Activated CD8-positive, alpha-beta T cell treated with anti-CD3 and anti-CD28 coated beads for 36 hours (primary cell): ENCODE data around the gene GJA4. TPM values are rescaled to one million over a fixed set of nuclear protein-coding genes. Genes with fewer than 3 reads are reported as not detected.

Source experiments
- ATAC-seq: fragments of 200-7000 bp; cut with Tn5 transposase; one replicate; pipeline ENCODE4 v1.10.0; 2021; ENCODE audit warnings: mild to moderate bottlenecking, moderate library complexity
- CTCF ChIA-PET: fragments of 350-600 bp; sonication (Branson Sonifier 250); formaldehyde crosslinking; loops from one replicate; lab custom pipeline; 2021; ENCODE audit warnings: antibody characterized with exemption; lab: Charles Lee
- POLR2A ChIA-PET: fragments of 350-600 bp; sonication (Branson Sonifier 250); formaldehyde crosslinking; loops from one replicate; lab custom pipeline; 2021; ENCODE audit warnings: antibody characterized with exemption; lab: Charles Lee
- DNase-seq: peaks from one replicate; pipeline ENCODE4 v3.0.0-alpha.2; 2020
- H3K27ac Mint-ChIP-seq: one replicate; pipeline ENCODE4 v1.8.0; 2021; ENCODE audit warnings: mild to moderate bottlenecking, mixed read lengths
- H3K27me3 Mint-ChIP-seq: one replicate; pipeline ENCODE4 v1.8.0; 2021; ENCODE audit warnings: mixed read lengths
- H3K36me3 Mint-ChIP-seq: one replicate; pipeline ENCODE4 v1.8.0; 2021; ENCODE audit warnings: low read depth, mixed read lengths
- H3K4me1 Mint-ChIP-seq: one replicate; pipeline ENCODE4 v1.8.0; 2021; ENCODE audit warnings: low read depth, mixed read lengths
- H3K4me3 Mint-ChIP-seq: one replicate; pipeline ENCODE4 v1.8.0; 2021; ENCODE audit warnings: mild to moderate bottlenecking, moderate library complexity, mixed read lengths
- H3K9me3 Mint-ChIP-seq: one replicate; pipeline ENCODE4 v1.8.0; 2021; ENCODE audit warnings: mixed read lengths
- intact Hi-C: fragments of 100-400 bp; cut with micrococcal nuclease; formaldehyde crosslinking; loops from one replicate; pipeline ENCODE4 v1.10.0; 2022
- total RNA-seq, 2 experiments: library from RNA; stranded (reverse); gene quantifications; one replicate each; pipeline ENCODE4 v1.2.3, GENCODE V29; 2021
- TF ChIP-seq, protein P1 (sequence below): fragments of 200-600 bp; IDR thresholded peaks from one replicate; pipeline ENCODE4 v1.8.0; 2022; ENCODE audit warnings: antibody characterized with exemption, mild to moderate bottlenecking

Gene GJA4
- total RNA-seq, 2 experiments from 2014 or later = not detected

GRCh38 chr1:34822202-34822601 is 29.4 kb downstream of the GJA4 start:
- TF ChIP-seq, protein P1, sequence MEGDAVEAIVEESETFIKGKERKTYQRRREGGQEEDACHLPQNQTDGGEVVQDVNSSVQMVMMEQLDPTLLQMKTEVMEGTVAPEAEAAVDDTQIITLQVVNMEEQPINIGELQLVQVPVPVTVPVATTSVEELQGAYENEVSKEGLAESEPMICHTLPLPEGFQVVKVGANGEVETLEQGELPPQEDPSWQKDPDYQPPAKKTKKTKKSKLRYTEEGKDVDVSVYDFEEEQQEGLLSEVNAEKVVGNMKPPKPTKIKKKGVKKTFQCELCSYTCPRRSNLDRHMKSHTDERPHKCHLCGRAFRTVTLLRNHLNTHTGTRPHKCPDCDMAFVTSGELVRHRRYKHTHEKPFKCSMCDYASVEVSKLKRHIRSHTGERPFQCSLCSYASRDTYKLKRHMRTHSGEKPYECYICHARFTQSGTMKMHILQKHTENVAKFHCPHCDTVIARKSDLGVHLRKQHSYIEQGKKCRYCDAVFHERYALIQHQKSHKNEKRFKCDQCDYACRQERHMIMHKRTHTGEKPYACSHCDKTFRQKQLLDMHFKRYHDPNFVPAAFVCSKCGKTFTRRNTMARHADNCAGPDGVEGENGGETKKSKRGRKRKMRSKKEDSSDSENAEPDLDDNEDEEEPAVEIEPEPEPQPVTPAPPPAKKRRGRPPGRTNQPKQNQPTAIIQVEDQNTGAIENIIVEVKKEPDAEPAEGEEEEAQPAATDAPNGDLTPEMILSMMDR = no peak
- H3K4me3 Mint-ChIP-seq = no peak overlapping the region
- no peak for DNase-seq
- intact Hi-C loops = no loop called here
- ChIA-PET POLR2A (no interaction called here), CTCF (interaction anchor here (2.0 kb wide), 1 partner anchor 31 kb away, joined by 7 read pairs; no protein-coding TSS in a partner anchor)
- ATAC-seq = no peak
- H3K9me3 Mint-ChIP-seq = no peaks in the 10 kb centered on the region
- H3K27ac Mint-ChIP-seq = no peak overlapping the region
- H3K27me3 Mint-ChIP-seq = no peaks in the 10 kb centered on the region
- no peaks in the 10 kb centered on the region for H3K36me3 Mint-ChIP-seq
- no peaks in the 10 kb centered on the region for H3K4me1 Mint-ChIP-seq

DNA sequence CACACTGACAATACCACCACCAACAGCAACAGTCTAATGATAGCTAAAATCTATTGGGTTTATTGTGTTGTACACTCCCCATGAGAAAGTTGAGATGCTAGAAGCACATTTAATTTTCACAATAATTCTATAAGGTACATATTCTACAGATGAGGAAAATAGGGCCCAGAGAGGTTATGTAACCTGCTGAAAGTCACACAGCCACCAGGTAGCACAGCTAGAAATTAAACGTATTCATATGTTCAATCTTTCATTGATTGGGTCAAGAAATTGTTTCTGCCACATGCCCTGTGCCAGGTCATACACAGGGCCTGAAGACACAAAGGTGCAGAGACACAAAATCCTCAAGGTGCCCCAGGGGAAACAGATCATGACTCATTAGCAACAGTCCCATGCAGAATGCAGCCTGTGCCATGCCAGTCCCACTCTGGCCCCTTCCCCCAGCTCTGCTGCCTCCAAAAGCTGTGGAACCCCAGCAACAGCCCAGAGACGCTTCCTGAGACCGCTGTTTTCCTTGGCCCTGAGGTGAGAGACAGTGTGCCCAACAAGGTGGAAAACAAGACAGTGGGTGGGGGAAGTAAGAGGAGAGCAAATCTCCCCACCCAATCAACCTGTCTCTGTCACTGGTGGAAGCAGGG is 32.1 kb downstream of the GJA4 start:
- no peaks in the 10 kb centered on the region for H3K36me3 Mint-ChIP-seq
- no peaks in the 10 kb centered on the region for H3K4me1 Mint-ChIP-seq
- ChIA-PET CTCF (interaction anchor here (0.9 kb wide), 1 partner anchor 24 kb away, joined by 3 read pairs; no protein-coding TSS in a partner anchor), POLR2A (interaction anchor here (1.2 kb wide), 1 partner anchor 33 kb away, joined by 3 read pairs; no protein-coding TSS in a partner anchor)
- TF ChIP-seq, protein P1 = no peak
- H3K27ac Mint-ChIP-seq = no peak overlapping the region
- no peaks in the 10 kb centered on the region for H3K27me3 Mint-ChIP-seq
- DNase-seq (no peak), ATAC-seq (no peak)
- no peak overlapping the region for H3K4me3 Mint-ChIP-seq
- H3K9me3 Mint-ChIP-seq = no peaks in the 10 kb centered on the region
- intact Hi-C loops = no loop called here

GRCh38 chr1:34825455-34826091 is 32.8 kb downstream of the GJA4 start:
- Mint-ChIP-seq H3K27me3 (no peaks in the 10 kb centered on the region), H3K27ac (no peak overlapping the region), H3K4me3 (no peak overlapping the region), H3K9me3 (no peaks in the 10 kb centered on the region), H3K36me3 (no peaks in the 10 kb centered on the region), H3K4me1 (no peaks in the 10 kb centered on the region)
- no peak for ATAC-seq
- DNase-seq = no peak
- TF ChIP-seq, protein P1 = no peak
- intact Hi-C loops = no loop called here
- POLR2A ChIA-PET = no interaction called here
- CTCF ChIA-PET = interaction anchor here (1.1 kb wide), 1 partner anchor 27 kb away, joined by 3 read pairs; no protein-coding TSS in a partner anchor

DNA sequence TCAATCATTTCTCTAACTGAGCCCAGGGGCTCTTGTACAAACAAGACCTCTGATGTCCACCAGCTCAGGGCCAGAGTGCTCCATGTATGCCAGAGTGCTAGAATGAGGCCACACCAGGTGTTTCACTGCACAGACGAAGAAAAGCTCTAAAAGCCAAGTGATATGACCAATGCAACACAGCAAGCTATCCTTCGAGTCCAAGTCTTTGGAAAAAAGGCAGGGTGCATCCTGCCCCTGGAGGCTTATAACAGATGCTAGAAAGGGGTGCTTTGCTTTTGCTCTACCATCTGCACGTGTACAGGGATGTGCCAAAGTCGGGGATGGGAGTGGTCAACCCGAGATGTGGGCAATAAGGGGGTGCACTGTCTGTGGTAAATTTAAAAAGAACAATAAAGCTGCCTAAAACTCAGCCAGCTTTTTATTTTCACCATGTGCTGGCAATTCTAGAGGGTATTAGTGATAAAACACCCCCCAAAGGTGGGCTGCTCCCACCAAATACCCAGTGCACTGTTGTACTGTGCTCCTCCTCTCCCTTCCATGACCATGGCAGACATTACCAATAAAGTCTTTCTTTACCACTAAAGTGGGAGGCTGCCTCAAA is 34.6 kb downstream of the GJA4 start:
- Mint-ChIP-seq H3K27ac (no peak overlapping the region), H3K9me3 (no peaks in the 10 kb centered on the region), H3K36me3 (no peaks in the 10 kb centered on the region), H3K27me3 (no peaks in the 10 kb centered on the region), H3K4me1 (no peaks in the 10 kb centered on the region), H3K4me3 (no peak overlapping the region)
- ATAC-seq = no peak
- CTCF ChIA-PET = interaction anchor here (1.1 to 1.2 kb wide), 2 partner anchors 25 to 41 kb away, joined by 3 read pairs; no protein-coding TSS in a partner anchor
- TF ChIP-seq, protein P1 = no peak
- POLR2A ChIA-PET = interaction anchor here (0.6 kb wide), 1 partner anchor 546 kb away, joined by 3 read pairs; no protein-coding TSS in a partner anchor
- no peak for DNase-seq
- intact Hi-C loops = no loop called here

GRCh38 chr1:34828611-34829010 is 35.8 kb downstream of the GJA4 start:
- DNase-seq (no peak), ATAC-seq (no peak)
- TF ChIP-seq, protein P1 = no peak
- Mint-ChIP-seq H3K36me3 (no peaks in the 10 kb centered on the region), H3K9me3 (no peaks in the 10 kb centered on the region), H3K27ac (no peak overlapping the region), H3K4me3 (no peak overlapping the region), H3K27me3 (no peaks in the 10 kb centered on the region), H3K4me1 (no peaks in the 10 kb centered on the region)
- CTCF ChIA-PET = no interaction called here
- POLR2A ChIA-PET = no interaction called here
- intact Hi-C loops = no loop called here
